ENCODE measurements around the gene LGR6.

DNA sequence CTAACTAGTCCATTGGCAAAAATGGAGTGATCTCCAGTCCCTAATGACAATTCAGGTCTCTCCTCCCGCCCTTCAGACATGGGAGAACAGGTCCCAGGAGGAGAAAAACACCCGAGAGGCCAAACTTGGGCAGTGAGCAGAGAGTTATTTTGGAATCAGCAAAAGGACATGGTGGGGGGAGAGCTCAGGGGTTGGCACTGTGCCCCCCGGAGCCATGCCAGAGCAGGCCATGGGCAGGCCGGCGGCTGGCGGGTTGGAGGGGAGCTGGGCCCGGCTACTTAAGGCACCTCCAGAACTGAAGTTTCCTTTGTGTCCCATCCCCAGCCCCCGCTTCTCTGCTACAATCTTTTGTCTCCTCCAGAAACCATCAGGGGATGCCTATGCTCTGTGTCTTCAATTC, 7.1 kb downstream of the LGR6 start:
- TF ChIP-seq POLR2AphosphoS5 (IDR thresholded peaks at IDR 0.05; ENCODE audit: low read depth, low read length) (no peak), TAF1 (IDR thresholded peaks at IDR 0.05; ENCODE audit: borderline replicate concordance, insufficient read depth, low read length) (no peak), FOXP2 (optimal IDR thresholded peaks at IDR 0.05; ENCODE audit: borderline replicate concordance, extremely low read depth, extremely low read length, insufficient read depth) (no peak)

Data from PFSK-1 (cell line).